GM19452 (cell line): ENCODE data around the gene FRS2.

ENCODE experiments used
- ATAC-seq: cut with Tn5 transposase; IDR thresholded peaks from one replicate; pipeline ENCODE4 v1.9.1; 2021; ENCODE audit not compliant: unreplicated experiment

Gene FRS2

GRCh38 chr12:69459477-69459876 is 10.7 kb upstream of the FRS2 start:
- ATAC-seq = no peak

DNA sequence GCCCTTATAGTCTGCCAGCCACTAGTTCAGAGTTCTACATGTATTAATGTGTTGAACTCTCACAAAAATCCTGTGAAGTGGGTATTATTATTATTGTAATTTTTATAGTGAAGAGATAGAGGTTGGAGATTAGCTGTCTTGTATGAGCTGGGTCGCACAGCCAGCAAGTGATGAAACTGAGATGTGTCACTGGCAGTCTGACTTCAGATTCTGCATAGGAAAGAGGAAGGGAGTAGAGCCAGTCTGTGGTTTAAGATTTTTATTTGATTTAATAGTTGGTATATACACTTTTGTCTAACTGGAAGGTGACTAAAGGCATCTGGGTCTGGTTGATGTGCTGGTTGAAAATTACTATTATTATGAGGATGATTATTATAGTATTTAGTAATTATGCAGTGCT is 5.8 kb upstream of the FRS2 start:
- no peak for ATAC-seq

DNA sequence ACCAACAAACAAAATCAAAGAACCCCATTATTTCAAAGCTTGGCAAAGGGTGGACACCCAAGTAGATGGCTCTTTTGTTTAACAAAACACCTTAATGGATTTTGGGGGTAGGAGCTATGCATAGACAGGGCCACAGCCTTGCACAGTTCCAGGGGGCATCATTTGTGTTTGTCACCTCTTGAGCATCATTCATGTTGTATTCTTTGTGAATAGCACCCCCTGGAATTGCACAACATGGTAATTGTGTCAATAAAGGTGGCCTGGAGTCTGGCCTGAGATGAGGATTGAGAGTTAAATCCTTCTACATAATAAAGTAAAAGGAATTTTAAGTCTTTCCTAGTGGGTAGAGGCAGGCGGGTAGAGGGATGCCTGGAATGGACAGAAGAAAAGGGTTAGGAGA is 3.3 kb upstream of the FRS2 start:
- ATAC-seq = no peak

DNA sequence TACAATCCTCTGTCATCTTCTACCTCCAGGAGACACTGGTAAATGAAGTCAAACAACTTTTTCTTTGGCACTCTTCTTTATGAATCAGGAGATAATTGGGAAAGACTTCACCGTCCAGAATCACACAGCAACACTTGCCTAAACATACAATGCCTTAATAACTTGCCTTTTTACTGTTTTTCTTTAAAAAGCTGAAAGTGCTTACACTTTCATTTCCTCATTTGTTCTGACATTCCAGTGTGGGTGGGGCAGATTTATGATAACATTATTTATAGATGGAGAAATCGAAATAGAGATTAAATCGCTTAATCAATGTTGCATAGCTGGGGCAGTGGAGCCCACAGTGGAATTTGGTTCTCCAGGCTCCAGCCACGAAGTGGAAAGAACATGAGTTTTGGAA is 2.8 kb upstream of the FRS2 start:
- ATAC-seq = no peak

DNA sequence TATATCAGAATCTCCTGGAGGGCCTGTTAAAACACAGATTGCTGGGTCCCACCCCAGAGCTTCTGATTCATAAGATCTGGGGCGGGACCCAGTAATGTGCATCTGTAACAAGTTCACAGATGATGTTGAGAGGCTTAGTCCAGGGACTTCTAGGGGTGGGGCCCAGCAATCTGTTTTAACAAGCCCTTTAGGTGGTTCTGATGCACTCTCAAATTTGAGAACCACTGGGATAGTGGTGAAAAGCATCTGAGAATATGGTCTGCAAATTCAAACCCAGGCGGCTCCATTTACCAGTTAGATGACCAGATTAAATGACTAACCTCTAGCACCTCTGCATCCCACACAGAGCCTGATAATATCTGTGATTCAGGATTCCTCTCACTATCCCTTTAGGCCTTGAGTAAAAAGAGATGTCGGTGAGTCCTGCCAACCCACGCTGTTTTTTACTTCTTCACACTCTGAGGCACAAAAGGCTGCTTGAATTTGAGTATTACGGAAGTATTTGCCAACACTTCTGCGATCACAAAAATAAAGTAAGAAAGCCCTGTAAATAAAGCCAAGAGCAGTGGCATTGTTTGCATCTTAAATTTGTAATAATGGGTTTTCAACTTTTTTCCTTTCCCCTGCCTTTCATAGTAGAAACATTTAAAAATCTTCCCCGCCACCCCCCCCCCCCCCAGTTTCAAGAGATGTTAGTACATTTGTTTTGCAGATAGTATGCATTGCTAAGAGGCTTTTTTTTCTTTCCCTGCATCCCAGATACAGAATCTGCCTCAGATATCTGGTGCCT is 1.8 kb upstream of the FRS2 start:
- ATAC-seq = no peak

GRCh38 chr12:69469854-69470188 is 367 bp upstream of the FRS2 start:
- ATAC-seq = peak; percentile 13

GRCh38 chr12:69471076-69471430 is 865 bp downstream of the FRS2 start:
- no peak for ATAC-seq

- ATAC-seq = no peak
Observed at GRCh38 chr12:69471667-69472385, 1.6 kb downstream of the FRS2 start.

- no peak for ATAC-seq
Observed at GRCh38 chr12:69473262-69473661, 3.1 kb downstream of the FRS2 start.

- ATAC-seq = no peak
Observed at GRCh38 chr12:69474456-69474855, 4.3 kb downstream of the FRS2 start.

GRCh38 chr12:69475237-69475975 is 5.2 kb downstream of the FRS2 start:
- ATAC-seq = no peak

GRCh38 chr12:69476276-69477017 is 6.3 kb downstream of the FRS2 start:
- no peak for ATAC-seq

GRCh38 chr12:69479675-69480074 is 9.5 kb downstream of the FRS2 start:
- no peak for ATAC-seq

DNA sequence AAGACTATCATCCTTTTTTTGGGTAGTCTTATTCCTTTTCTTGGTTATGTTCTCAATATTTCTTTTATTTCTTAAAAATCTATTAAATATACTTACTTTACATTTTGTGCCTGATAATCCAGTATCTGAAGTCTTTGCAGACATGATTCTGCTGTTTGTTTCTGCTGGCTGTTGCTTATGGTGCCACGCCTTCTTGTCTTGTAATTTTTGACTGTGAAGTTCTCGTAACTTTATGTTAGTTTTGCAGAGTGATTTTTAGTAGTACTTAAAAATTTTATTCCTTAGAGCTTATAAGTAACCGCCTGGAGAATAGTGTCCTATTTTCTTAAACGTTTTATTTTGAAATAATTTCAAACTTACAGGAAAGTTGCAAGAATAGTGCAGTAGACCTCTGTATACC is 10.5 kb downstream of the FRS2 start:
- no peak for ATAC-seq

- ATAC-seq = no peak
Observed at GRCh38 chr12:69481133-69481532, 10.9 kb downstream of the FRS2 start.

GRCh38 chr12:69483700-69484099 is 13.5 kb downstream of the FRS2 start:
- no peak for ATAC-seq

- no peak for ATAC-seq
Observed at GRCh38 chr12:69484428-69484827, 14.2 kb downstream of the FRS2 start.

GRCh38 chr12:69490920-69491643 is 20.9 kb downstream of the FRS2 start:
- ATAC-seq = no peak

GRCh38 chr12:69492739-69493138 is 22.6 kb downstream of the FRS2 start:
- ATAC-seq = no peak

- no peak for ATAC-seq
Observed at GRCh38 chr12:69495071-69495470, 24.9 kb downstream of the FRS2 start.
